K562 (cell line): ENCODE results near the gene MRPL44. TPM values are rescaled to one million over a fixed set of nuclear protein-coding genes. Genes with fewer than 3 reads are reported as not detected.

ENCODE experiments used
- ATAC-seq: fragments of 200-7000 bp; cut with Tn5 transposase; 3 replicates; pipeline ENCODE4 v1.9.1; 2020; ENCODE audit warnings: moderate library complexity
- BruUV-seq: library from RNA; stranded (reverse); fragments of 400-500 nt; replicated peaks from 2 replicates; lab custom pipeline; 2021; lab: Mats Ljungman, UMichigan
- CTCF ChIA-PET: fragments of 300-600 bp; formaldehyde crosslinking; extraction: SDS; loops from one replicate; lab custom pipeline; 2021; ENCODE audit warnings: low intra/inter-chr PET ratio; lab: Yijun Ruan, JAX
- POLR2A ChIA-PET: fragments of 300-600, 350-650 bp; sonication (Branson Sonifier 250); formaldehyde crosslinking; extraction: SDS; loops from one replicate; lab custom pipeline; 2021; ENCODE audit warnings: antibody characterized with exemption, inconsistent platforms; lab: Yijun Ruan, JAX
- DNase-seq, 4 experiments: peaks; one replicate each; pipeline versions ENCODE4 v3.0.0 to v3.0.0-alpha.2; 2011 to 2018; ENCODE audit warnings: low spot score in 3 of 4, mixed read lengths in 3 of 4; ENCODE audit errors: extremely low read depth in 1 of 4
- FAIRE-seq: peaks from 2 replicates; lab custom pipeline; 2011; peaks lifted over from hg19 to GRCh38; lab: Jason Lieb, UNC
- H2AFZ ChIP-seq: 2 replicates; pipeline ENCODE4 v1.6.0; 2011; ENCODE audit warnings: low read depth, low read length, control low read depth, inconsistent platforms
- H3K27ac ChIP-seq: fragments of 200-600 bp; 3 replicates; pipeline ENCODE4 v1.8.0; 2011; ENCODE audit warnings: low read depth, mild to moderate bottlenecking, control low read depth, inconsistent platforms, low read length, moderate library complexity, mixed read lengths; ENCODE audit errors: extremely low read depth
- H3K27me3 ChIP-seq, 2 experiments: fragments of 300-600 bp in 1 of 2; 2 replicates in 1 of 2; 3 replicates in 1 of 2; pipeline versions ENCODE4 v1.6.0 to v1.8.0; 2011; ENCODE audit warnings: inconsistent platforms in 2 of 2, low read length in 2 of 2, mild to moderate bottlenecking in 1 of 2, mixed read lengths in 1 of 2, moderate library complexity in 1 of 2; ENCODE audit not compliant: control insufficient read depth in 2 of 2, insufficient read depth in 2 of 2
- H3K36me3 ChIP-seq: fragments of 300-600 bp; 3 replicates; pipeline ENCODE4 v1.8.0; 2011; ENCODE audit warnings: mild to moderate bottlenecking, low read length, inconsistent platforms; ENCODE audit not compliant: control insufficient read depth, insufficient read depth
- H3K4me1 ChIP-seq, 2 experiments: fragments of 200-600 bp in 1 of 2; replicated peaks in 1 of 2; 2 replicates in 1 of 2; 3 replicates in 1 of 2; pipeline versions ENCODE4 v1.5.1 to v1.8.0; 2011; ENCODE audit warnings: inconsistent platforms in 2 of 2, low read length in 2 of 2, mild to moderate bottlenecking in 1 of 2, mixed read lengths in 1 of 2, moderate library complexity in 1 of 2; ENCODE audit not compliant: control insufficient read depth in 2 of 2, insufficient read depth in 2 of 2
- H3K4me2 ChIP-seq: 2 replicates; pipeline ENCODE4 v1.6.1; 2011; ENCODE audit warnings: low read length, control low read depth, inconsistent platforms, mixed read lengths; ENCODE audit not compliant: insufficient read depth
- H3K4me3 ChIP-seq: fragments of 200-600 bp; sonication (generic), shearing (Covaris generic); 2 replicates; pipeline ENCODE4 v1.5.1; 2016; ENCODE audit warnings: control low read depth, inconsistent platforms
- H3K79me2 ChIP-seq: fragments of 200-600 bp; 3 replicates; pipeline ENCODE4 v1.8.0; 2011; ENCODE audit warnings: low read length, inconsistent platforms; ENCODE audit not compliant: control insufficient read depth, insufficient read depth
- H3K9ac ChIP-seq, 2 experiments: 2 replicates each; pipeline versions ENCODE4 v1.6.0 to v1.6.1; 2011; ENCODE audit warnings: low read depth in 2 of 2, low read length in 2 of 2, control low read depth in 1 of 2, inconsistent platforms in 1 of 2, mild to moderate bottlenecking in 1 of 2, mixed read lengths in 1 of 2; ENCODE audit not compliant: insufficient read depth in 1 of 2
- H3K9me1 ChIP-seq: one replicate; pipeline ENCODE4 v1.6.0; 2011; ENCODE audit warnings: inconsistent platforms, mild to moderate bottlenecking, low read length, moderate library complexity; ENCODE audit not compliant: control insufficient read depth, insufficient read depth
- H3K9me3 ChIP-seq: replicated peaks from 2 replicates; pipeline ENCODE4 v1.5.1; 2011; ENCODE audit warnings: low read depth, low read length, inconsistent platforms; ENCODE audit not compliant: control insufficient read depth, insufficient read depth
- H4K20me1 ChIP-seq: replicated peaks from 2 replicates; pipeline ENCODE4 v1.6.1; 2011; ENCODE audit warnings: low read length, inconsistent platforms, mixed read lengths; ENCODE audit not compliant: control insufficient read depth, insufficient read depth
- GABPB1 ChIP-seq: sonication (generic); formaldehyde crosslinking; IDR thresholded peaks from 2 replicates; pipeline ENCODE4 v1.8.0; 2022; ENCODE audit warnings: mild to moderate bottlenecking, missing genetic modification reagents
- NCOA6 ChIP-seq: fragments of 450-650 bp; IDR thresholded peaks from 2 replicates; pipeline ENCODE4 v1.6.1; 2017; ENCODE audit warnings: mild to moderate bottlenecking
- POLR2H ChIP-seq: IDR thresholded peaks from 2 replicates; pipeline ENCODE4 v1.6.1; 2016; ENCODE audit warnings: missing genetic modification characterization, low read depth, mild to moderate bottlenecking, control low read depth, missing compliant biosample characterization, moderate library complexity
- RAD51 ChIP-seq: fragments of 450-650 bp; IDR thresholded peaks from 2 replicates; pipeline ENCODE4 v1.7.1; 2016; ENCODE audit warnings: low read depth, mild to moderate bottlenecking, borderline replicate concordance
- SRSF9 ChIP-seq: fragments of 200-400 bp; formaldehyde crosslinking; IDR thresholded peaks from 2 replicates; pipeline ENCODE4 v1.6.1; 2017; ENCODE audit warnings: low read depth, low read length, borderline replicate concordance
- ZBTB43 ChIP-seq: sonication (generic); formaldehyde crosslinking; IDR thresholded peaks from 2 replicates; pipeline ENCODE4 v1.8.0; 2023; ENCODE audit warnings: mild to moderate bottlenecking, missing genetic modification reagents
- ZNF445 ChIP-seq: fragments of 250-450 bp; sonication (Bioruptor Pico); IDR thresholded peaks from 2 replicates; pipeline ENCODE4 v1.4.0; 2020; ENCODE audit warnings: low read depth, mild to moderate bottlenecking, moderate library complexity
- WGBS: fragments of 100-300 bp; shearing (Covaris generic); methylation state at CpG from one replicate; pipeline ENCODE4 v1.1.6; 2016; ENCODE audit warnings: low coverage, mixed read lengths; ENCODE audit not compliant: insufficient coverage; ENCODE audit errors: missing lambda C conversion rate; 5-methylcytosine and 5-hydroxymethylcytosine counted together
- in situ Hi-C: fragments of 300-500 bp; cut with MboI; formaldehyde crosslinking; loops from 4 replicates; pipeline ENCODE4 v1.15.0; 2018; ENCODE audit warnings: inconsistent platforms, mixed read lengths
- intact Hi-C: fragments of 100-400 bp; cut with micrococcal nuclease; formaldehyde crosslinking; loops from 2 replicates; pipeline ENCODE4 v1.14.2; 2022
- polyA plus RNA-seq, 8 experiments: library from polyadenylated mRNA; depleted of rRNA in 4 of 8; stranded (reverse) in 5 of 8; unstranded in 3 of 8; fragments of >200 nt; fragmentation: Nextera tagmentation in 2 of 8; fragmentation: Illumina TruSeq in 1 of 8; extraction: Ambion mirVana in 2 of 8; extraction: Trizol in 1 of 8; gene quantifications; 2 replicates each; pipeline versions ENCODE4 v1.2.1 to v1.2.3, GENCODE V29; 2011 to 2014; ENCODE audit warnings: inconsistent platforms in 1 of 8, missing spikeins in 1 of 8
- total RNA-seq, 7 experiments: library from RNA; depleted of rRNA in 6 of 7; stranded (reverse); fragments of >200 nt in 6 of 7; fragmentation: Illumina TruSeq in 2 of 7; extraction: Trizol in 2 of 7; gene quantifications; 2 replicates each; pipeline versions ENCODE4 v1.2.1 to v1.2.3, GENCODE V29; 2011 to 2021; ENCODE audit warnings: low replicate concordance in 1 of 7
- TF ChIP-seq, protein P1 (sequence below): fragments of 450-650 bp; IDR thresholded peaks from 2 replicates; pipeline ENCODE4 v1.6.1; 2016; ENCODE audit warnings: antibody characterized with exemption

MRPL44 gene
- total and polyA plus RNA-seq, 9 of the 15 experiments (the other 6 are each of a cell fraction or from before 2014, with no cell fraction given): 10.4 to 26.0 (median 20.2) TPM

GRCh38 chr2:223994562-223995162, 37.4 kb downstream of the MRPL44 start:
- in situ Hi-C loops: loop anchor here (10.0 kb wide), 1 partner anchor 290 kb away; no protein-coding TSS in a partner anchor
- Histone ChIP-seq H3K36me3 (no peaks in the 10 kb centered on the region), H3K4me3 (no peak overlapping the region), H3K4me2 (no peak overlapping the region), H3K9me1 (no peaks in the 10 kb centered on the region), H3K27me3 (peaks cover 5 to 18% of the 10 kb centered on the region in 2 experiments; a peak in 3 of 5 replicates), H4K20me1 (no peaks in the 10 kb centered on the region), H3K4me1 (peaks cover 0 to 12% of the 10 kb centered on the region in 2 experiments; a peak in 2 of 5 replicates), H3K9ac (no peak overlapping the region), H2AFZ (peak overlapping the region; percentile 49; the same call in 1 of the 2 replicates), H3K27ac (no peak overlapping the region; the same call in 2 of the 3 replicates), H3K9me3 (no peaks in the 10 kb centered on the region), H3K79me2 (no peaks in the 10 kb centered on the region)
- BruUV-seq: no TSS peak
- no peak for DNase-seq
- no peak for ATAC-seq
- ChIA-PET POLR2A (no interaction called here), CTCF (interaction anchor here (2.0 kb wide), 1 partner anchor 290 kb away, joined by 20 read pairs; no protein-coding TSS in a partner anchor)
- TF ChIP-seq, protein P1, sequence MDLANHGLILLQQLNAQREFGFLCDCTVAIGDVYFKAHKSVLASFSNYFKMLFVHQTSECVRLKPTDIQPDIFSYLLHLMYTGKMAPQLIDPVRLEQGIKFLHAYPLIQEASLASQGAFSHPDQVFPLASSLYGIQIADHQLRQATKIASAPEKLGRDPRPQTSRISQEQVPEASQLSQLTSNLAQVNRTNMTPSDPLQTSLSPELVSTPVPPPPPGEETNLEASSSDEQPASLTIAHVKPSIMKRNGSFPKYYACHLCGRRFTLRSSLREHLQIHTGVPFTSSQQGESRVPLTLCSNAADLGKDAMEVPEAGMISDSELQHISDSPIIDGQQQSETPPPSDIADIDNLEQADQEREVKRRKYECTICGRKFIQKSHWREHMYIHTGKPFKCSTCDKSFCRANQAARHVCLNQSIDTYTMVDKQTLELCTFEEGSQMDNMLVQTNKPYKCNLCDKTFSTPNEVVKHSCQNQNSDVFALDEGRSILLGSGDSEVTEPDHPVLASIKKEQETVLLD: no peak
- TF ChIP-seq ZBTB43 (CRISPR knock-in tag) (no peak), NCOA6 (no peak), RAD51 (no peak), ZNF445 (CRISPR knock-in tag) (no peak), SRSF9 (no peak), GABPB1 (no peak), POLR2H (no peak)
- intact Hi-C loops: loop anchor here (5.0 to 10.0 kb wide), 3 partner anchors 68 to 658 kb away; no protein-coding TSS in a partner anchor
- FAIRE-seq: no peak
- WGBS: 16% methylated on average over 3 of the region's 4 CpGs
